Left ventricle myocardium superior (tissue), 1 donor: ENCODE measurements around the gene PUS1. TPM values are rescaled to one million over a fixed set of nuclear protein-coding genes. Genes with fewer than 3 reads are reported as not detected.
"Not testable (repeated sequence)": the region's sequence is repeated elsewhere in the genome, so short reads cannot be mapped to it uniquely, and the experiment has no call there.

Experiments
- ATAC-seq: fragments of 200-7000 bp; cut with Tn5 transposase; one replicate; pipeline ENCODE4 v1.9.1; 2020; ENCODE audit warnings: mild to moderate bottlenecking, moderate library complexity
- DNase-seq: peaks from one replicate; pipeline ENCODE4 v3.0.0-alpha.2; 2020
- intact Hi-C: fragments of 100-400 bp; cut with micrococcal nuclease; formaldehyde crosslinking; loops from one replicate; pipeline ENCODE4 v1.11.0; 2022
- total RNA-seq: library from RNA; stranded (reverse); fragmentation: NEBNext Ultra II Directional; extraction: Animal tissue kit (Norgen Biotek cat#: 25700); gene quantifications from one replicate; pipeline ENCODE4 v1.2.1, GENCODE V29; 2021
- donor health status: DM: no; HTN: yes; CAD: no; lungs with severe emphysema.

The PUS1 gene
- total RNA-seq, 1 donor from 2014 or later: 5.6 TPM

- DNase-seq: no peak
- ATAC-seq: peak; percentile 21
- intact Hi-C loops: no loop called here
Measured at GRCh38 chr12:131928080-131928710, 881 bp upstream of the PUS1 start.

GRCh38 chr12:131929581-131930456 is 743 bp downstream of the PUS1 start:
- intact Hi-C loops: no loop called here
- peak; percentile 1 for ATAC-seq
- peak; percentile 38 for DNase-seq

GRCh38 chr12:131930510-131930909 is 1.4 kb downstream of the PUS1 start:
- intact Hi-C loops: no loop called here
- ATAC-seq: no peak
- no peak for DNase-seq

- ATAC-seq (no peak), DNase-seq (no peak)
- intact Hi-C loops: no loop called here
Measured at GRCh38 chr12:131933387-131933786, 4.3 kb downstream of the PUS1 start.

- intact Hi-C loops: no loop called here
- ATAC-seq: no peak
- DNase-seq: no peak
Measured at GRCh38 chr12:131934535-131934934, 5.5 kb downstream of the PUS1 start.

GRCh38 chr12:131938082-131938481 is 9.0 kb downstream of the PUS1 start:
- DNase-seq (no peak), ATAC-seq (no peak)
- intact Hi-C loops: no loop called here

GRCh38 chr12:131939007-131939406 is 9.9 kb downstream of the PUS1 start:
- intact Hi-C loops: no loop called here
- no peak for DNase-seq

GRCh38 chr12:131940141-131940547 is 11.1 kb downstream of the PUS1 start:
- no peak for ATAC-seq
- intact Hi-C loops: no loop called here
- no peak for DNase-seq

More at GRCh38 chr12:131939007-131939406, 9.9 kb downstream of the PUS1 start:
- ATAC-seq: no peak

- ATAC-seq: no peak
- intact Hi-C loops: no loop called here
Measured at GRCh38 chr12:131941116-131941986, 12.3 kb downstream of the PUS1 start.

GRCh38 chr12:131941987-131942341 is 12.9 kb downstream of the PUS1 start:
- DNase-seq: no peak
- intact Hi-C loops: no loop called here
- no peak for ATAC-seq

More at GRCh38 chr12:131941116-131941986, 12.3 kb downstream of the PUS1 start:
- DNase-seq: no peak

GRCh38 chr12:131942671-131943070 is 13.6 kb downstream of the PUS1 start:
- ATAC-seq: no peak
- no peak for DNase-seq
- intact Hi-C loops: no loop called here

GRCh38 chr12:131943389-131943788 is 14.3 kb downstream of the PUS1 start:
- ATAC-seq (no peak), DNase-seq (no peak)
- intact Hi-C loops: no loop called here

- intact Hi-C loops: no loop called here
- DNase-seq: no peak
- no peak for ATAC-seq
Measured at GRCh38 chr12:131943876-131944275, 14.8 kb downstream of the PUS1 start.

- intact Hi-C loops: no loop called here
- ATAC-seq (no peak), DNase-seq (no peak)
Measured at GRCh38 chr12:131944601-131945251, 15.7 kb downstream of the PUS1 start.

- intact Hi-C loops: no loop called here
- no peak for DNase-seq
- no peak for ATAC-seq
Measured at GRCh38 chr12:131946757-131947156, 17.7 kb downstream of the PUS1 start.

- no peak for ATAC-seq
- no peak for DNase-seq
- intact Hi-C loops: no loop called here
Measured at GRCh38 chr12:131947482-131948027, 18.5 kb downstream of the PUS1 start.

GRCh38 chr12:131948166-131948712 is 19.2 kb downstream of the PUS1 start:
- ATAC-seq: no peak
- no peak for DNase-seq
- intact Hi-C loops: no loop called here

GRCh38 chr12:131948713-131949430 is 19.8 kb downstream of the PUS1 start:
- ATAC-seq, DNase-seq, intact Hi-C loops: not testable (repeated sequence)
